ENCODE data around the gene SGMS1.
"Not testable (repeated sequence)": the region's sequence is repeated elsewhere in the genome, so short reads cannot be mapped to it uniquely, and the experiment has no call there.

SGMS1 gene

DNA sequence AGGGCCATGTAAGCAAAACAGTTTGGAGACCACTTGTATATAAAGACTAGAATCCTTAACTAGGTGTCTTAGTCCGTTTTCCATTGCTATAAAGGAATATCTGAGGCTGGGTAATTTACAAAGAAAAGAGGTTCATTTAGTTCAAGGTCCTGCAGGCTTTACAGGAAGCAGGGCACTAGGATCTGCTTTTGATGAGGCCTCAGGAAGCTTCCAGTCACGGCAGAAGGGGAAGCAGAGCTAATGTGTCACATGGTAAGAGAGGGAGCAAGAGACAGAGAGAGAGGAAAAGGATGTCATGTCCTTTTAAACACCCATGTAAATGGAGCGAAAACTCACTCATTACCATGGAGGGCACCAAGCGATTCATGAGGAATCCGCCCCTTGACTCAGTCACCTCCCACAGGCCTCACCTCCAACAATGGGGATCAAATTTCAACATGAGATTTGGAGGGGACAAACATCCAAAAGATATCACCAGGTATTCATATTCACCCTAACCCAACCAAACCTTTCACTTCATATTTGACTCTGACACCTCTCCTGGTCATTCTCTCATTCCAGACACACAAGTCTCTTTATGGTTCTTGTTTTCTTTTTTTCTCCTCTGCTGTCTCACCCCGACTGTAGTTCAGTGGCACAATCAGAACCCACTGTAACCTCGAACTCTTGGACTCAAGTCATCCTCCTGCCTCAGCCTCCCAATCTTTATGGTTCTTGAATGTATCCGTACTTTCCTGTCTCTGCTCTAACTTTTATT lies 342.4 kb downstream of the SGMS1 start:
- no peak for DNase-seq

- DNase-seq, result no peak
Observed at GRCh38 chr10:50280049-50280841, 343.5 kb downstream of the SGMS1 start.

GRCh38 chr10:50279489-50279888 lies 344.3 kb downstream of the SGMS1 start:
- no peak for DNase-seq

DNA sequence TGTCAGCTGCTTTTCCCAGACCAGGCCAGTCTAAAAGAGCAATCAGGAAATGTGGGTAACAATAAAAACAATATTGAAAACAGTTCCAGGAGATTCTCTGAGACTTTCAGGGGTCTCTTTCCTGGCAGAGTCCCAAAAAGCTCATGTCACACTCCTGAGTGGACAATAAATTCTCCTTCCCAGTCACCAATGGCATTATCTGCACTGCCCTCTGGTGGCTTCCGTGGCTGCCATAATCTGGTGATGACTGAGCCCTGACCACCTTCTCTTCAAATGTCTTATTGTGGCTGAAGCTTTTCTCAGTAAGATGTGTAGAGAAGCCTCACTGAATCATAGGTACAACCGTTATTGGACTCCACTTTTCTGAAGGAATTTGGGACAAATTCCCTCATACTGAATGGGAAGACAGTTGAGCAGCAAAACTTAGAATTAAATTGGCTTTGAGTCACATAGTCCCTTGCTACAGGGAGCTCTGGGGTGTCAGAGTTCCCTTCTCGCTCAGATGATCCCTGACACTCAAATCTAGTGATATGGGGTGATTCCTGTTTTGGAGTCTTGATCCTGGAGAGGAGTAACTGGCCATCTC lies 348.0 kb downstream of the SGMS1 start:
- peak; percentile 35 for DNase-seq

- DNase-seq, result no peak
Observed at GRCh38 chr10:50272531-50272930, 351.2 kb downstream of the SGMS1 start.

DNA sequence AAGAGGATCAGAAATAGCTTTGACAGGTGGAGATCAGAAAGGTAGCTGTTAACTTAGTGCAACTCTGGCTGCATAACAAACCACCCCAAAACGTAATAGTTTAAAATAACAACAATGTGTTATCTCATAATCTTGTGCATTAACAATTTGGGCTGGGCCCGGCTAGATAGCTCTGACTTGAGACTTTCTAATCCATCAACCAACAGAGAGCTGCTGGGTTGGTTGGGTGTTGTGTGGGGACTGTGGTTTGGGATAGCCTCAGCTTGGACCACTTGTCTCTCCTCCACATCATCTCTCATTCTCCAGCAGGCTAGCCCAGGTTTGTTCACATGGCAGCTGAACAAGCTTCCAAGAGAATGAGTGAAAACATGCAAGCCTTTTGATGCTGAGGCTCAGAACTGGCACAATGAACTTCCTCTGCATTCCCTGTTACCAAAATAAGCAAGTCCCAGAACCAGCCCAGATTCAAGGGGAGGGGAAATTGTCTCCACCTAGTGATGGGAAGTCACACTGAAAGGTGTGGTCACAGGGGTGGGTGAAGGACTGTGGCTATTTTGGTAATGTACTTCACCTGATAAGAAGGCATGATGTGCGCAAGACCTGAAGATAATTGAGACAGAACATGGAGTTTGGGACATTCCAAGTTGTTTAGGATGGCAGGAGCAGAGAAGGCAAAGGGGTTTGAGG lies 352.0 kb downstream of the SGMS1 start:
- DNase-seq, result no peak

DNA sequence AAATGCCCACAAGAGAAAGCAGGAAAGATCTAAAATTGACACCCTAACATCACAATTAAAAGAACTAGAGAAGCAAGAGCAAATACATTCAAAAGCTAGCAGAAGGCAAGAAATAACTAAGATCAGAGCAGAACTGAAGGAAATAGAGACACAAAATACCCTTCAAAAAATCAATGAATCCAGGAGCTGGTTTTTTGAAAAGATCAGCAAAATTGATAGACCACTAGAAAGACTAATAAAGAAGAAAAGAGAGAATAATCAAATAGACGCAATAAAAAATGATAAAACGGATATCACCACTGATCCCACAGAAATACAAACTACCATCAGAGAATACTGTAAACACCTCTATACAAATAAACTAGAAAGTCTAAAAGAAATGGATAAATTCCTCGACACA lies 355.9 kb downstream of the SGMS1 start:
- DNase-seq, result not testable (repeated sequence)

GRCh38 chr10:50262625-50263024 lies 361.1 kb downstream of the SGMS1 start:
- DNase-seq, result not testable (repeated sequence)

DNA sequence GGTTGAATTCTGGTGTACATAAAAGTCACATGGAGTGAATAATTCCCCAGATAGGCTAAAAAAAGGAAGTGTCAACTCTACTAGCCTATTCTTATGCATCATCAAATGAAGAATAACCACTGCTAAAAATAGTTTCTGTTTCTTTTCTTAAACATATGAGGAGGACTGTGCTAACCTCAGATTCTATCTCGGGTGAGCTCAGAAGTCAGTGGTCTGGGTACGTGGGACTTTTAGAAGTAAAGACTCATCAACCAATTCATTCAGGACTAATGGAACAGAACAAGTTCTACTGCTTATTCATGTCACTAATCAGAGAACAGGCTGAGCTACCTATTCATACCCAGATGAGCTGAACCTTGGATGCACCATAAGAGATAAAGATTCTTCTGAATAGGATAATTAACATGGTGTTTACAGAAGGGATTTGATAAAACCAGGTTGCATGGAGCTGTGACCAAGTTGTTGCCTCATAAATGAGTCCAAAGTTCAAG lies 362.9 kb downstream of the SGMS1 start:
- no peak for DNase-seq

Data from activated naive CD4-positive, alpha-beta T cell treated with Interleukin-2 at 50 U/mL for 16 hours (primary cell).